Measurements from ENCODE around the gene PROK2. TPM values are rescaled to one million over a fixed set of nuclear protein-coding genes. Genes with fewer than 3 reads are reported as not detected.

Gene PROK2
- not detected in 2 replicates for total RNA-seq

GRCh38 chr3:71784914-71785531, at the start of gene PROK2:
PROK2 (minus strand) TSS chr3:71785148; CDS start chr3:71785052, 96 bp downstream.

DNA sequence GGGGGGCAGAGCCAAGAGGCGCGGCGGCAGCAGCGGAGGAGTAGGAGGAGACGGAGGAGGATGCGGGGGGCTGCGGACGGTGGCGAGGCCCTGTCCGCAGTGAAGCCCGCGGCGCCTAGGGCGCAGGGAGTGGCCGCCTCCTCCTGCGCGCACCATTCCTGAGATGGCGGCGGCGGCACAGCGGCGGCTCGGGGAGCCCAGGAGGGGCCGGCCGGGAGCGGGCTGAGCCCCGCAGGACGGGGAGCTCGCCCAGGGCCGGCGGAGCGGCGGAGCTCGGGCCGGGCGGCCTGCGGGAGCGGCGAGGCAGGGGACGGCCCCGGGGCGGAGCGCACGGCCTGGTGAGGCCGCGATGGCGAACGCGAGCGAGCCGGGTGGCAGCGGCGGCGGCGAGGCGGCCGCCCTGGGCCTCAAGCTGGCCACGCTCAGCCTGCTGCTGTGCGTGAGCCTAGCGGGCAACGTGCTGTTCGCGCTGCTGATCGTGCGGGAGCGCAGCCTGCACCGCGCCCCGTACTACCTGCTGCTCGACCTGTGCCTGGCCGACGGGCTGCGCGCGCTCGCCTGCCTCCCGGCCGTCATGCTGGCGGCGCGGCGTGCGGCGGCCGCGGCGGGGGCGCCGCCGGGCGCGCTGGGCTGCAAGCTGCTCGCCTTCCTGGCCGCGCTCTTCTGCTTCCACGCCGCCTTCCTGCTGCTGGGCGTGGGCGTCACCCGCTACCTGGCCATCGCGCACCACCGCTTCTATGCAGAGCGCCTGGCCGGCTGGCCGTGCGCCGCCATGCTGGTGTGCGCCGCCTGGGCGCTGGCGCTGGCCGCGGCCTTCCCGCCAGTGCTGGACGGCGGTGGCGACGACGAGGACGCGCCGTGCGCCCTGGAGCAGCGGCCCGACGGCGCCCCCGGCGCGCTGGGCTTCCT, 31.0 kb downstream of the PROK2 start, which contains the start of gene GPR27:
Gene GPR27, plus strand, starts transcription at position 155 of the 909 bp plus-strand sequence. Its CDS starts 195 bp downstream, at position 350.

DNA sequence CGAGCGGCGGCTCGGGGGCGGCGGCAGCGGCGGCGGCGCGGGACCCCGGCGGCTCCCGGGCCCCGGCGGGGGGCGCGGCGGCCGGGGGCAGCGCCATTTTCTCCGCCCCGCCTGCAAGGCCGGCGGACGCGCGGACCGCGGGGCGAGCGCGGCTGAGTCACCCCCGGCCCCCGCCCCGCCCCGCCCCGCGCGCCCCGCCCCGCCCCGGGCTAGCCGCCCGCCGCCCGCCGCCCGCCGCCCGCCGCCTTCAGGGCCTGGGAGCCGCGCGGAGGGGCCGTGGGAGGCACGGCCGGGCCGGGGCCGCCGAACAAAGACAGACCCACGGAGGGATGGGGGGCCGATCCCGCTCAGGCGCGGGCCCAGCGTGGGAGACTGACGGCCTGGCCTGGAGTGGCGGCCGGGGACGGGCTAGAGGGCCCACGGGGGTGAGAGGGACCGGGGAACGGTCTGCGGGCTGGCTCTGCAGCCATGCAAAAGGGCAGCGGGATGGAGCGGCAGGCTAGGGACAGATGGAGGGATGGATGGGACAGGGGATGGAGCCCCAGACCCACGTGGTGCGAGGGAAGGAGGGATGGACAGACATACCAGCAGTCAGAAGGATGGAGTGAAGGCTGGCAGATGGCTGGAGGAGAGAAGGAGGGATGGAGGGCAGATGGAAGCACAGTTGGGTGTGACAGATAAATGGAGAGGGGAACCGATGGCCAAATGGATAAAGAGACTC, 59.5 kb downstream of the PROK2 start, which contains the start of gene EIF4E3:
Gene EIF4E3, minus strand, starts transcription at position 132 of the 721 bp plus-strand sequence. Its CDS starts 35 bp downstream, at position 97.

Other genes starting within 250 kb of the PROK2 start
- 60.2 and 92.2 TPM in 2 replicates for gene FOXP1, start 201.4 kb downstream of the PROK2 start, total RNA-seq
- gene EIF4E3, start 59.7 kb downstream of the PROK2 start, total RNA-seq = 0.58 and 2.5 TPM in 2 replicates
- gene GPR27, start 31.3 kb downstream of the PROK2 start, total RNA-seq = 0.28 TPM in 1 of 2 replicates, not detected in the other

All from regular cardiac myocyte (primary cell).